Liver (tissue), 9 donors: Measurements from ENCODE around the gene BDH1. TPM values are rescaled to one million over a fixed set of nuclear protein-coding genes. Genes with fewer than 3 reads are reported as not detected.

Experiments
- DNase-seq: peaks from one replicate; pipeline ENCODE4 v3.0.0-alpha.2; 2017; ENCODE audit warnings: low spot score
- H3K27ac ChIP-seq, 2 donors: one replicate each; pipeline ENCODE4 v1.7.0; 2013; ENCODE audit warnings: inconsistent platforms in 2 of 2, low read length in 2 of 2, control low read depth in 1 of 2, low read depth in 1 of 2, mild to moderate bottlenecking in 1 of 2
- H3K27me3 ChIP-seq, 4 donors: one replicate each; pipeline versions ENCODE4 v1.6.1 to v1.7.0; 2013; ENCODE audit warnings: low read length in 3 of 4, inconsistent platforms in 1 of 4, mild to moderate bottlenecking in 1 of 4, moderate library complexity in 1 of 4; ENCODE audit not compliant: control insufficient read depth in 4 of 4, insufficient read depth in 4 of 4
- H3K36me3 ChIP-seq, 4 donors: one replicate each; pipeline versions ENCODE4 v1.6.1 to v1.7.0; 2013; ENCODE audit warnings: low read length in 3 of 4, mild to moderate bottlenecking in 3 of 4, low read depth in 1 of 4, moderate library complexity in 1 of 4; ENCODE audit not compliant: control insufficient read depth in 4 of 4, insufficient read depth in 3 of 4
- H3K4me1 ChIP-seq, 4 donors: one replicate each; pipeline versions ENCODE4 v1.6.1 to v1.7.0; 2013; ENCODE audit warnings: low read length in 3 of 4, mild to moderate bottlenecking in 3 of 4, moderate library complexity in 1 of 4; ENCODE audit not compliant: control insufficient read depth in 4 of 4, insufficient read depth in 4 of 4
- H3K4me3 ChIP-seq, 3 donors: one replicate each; pipeline versions ENCODE4 v1.6.1 to v1.7.0; 2013; ENCODE audit warnings: low read length in 3 of 3, control low read depth in 1 of 3, low read depth in 1 of 3, mild to moderate bottlenecking in 1 of 3
- H3K9ac ChIP-seq, 2 donors: one replicate each; pipeline ENCODE4 v1.7.0; 2013; ENCODE audit warnings: low read length in 2 of 2, mild to moderate bottlenecking in 2 of 2, moderate library complexity in 2 of 2, control low read depth in 1 of 2, low read depth in 1 of 2
- H3K9me3 ChIP-seq, 4 donors: one replicate each; pipeline versions ENCODE4 v1.6.1 to v1.7.0; 2013; ENCODE audit warnings: low read length in 3 of 4; ENCODE audit not compliant: control insufficient read depth in 4 of 4
- ATF3 ChIP-seq: IDR thresholded peaks from 2 replicates; pipeline ENCODE4 v1.6.1; 2016; ENCODE audit warnings: antibody characterized with exemption
- EGR1 ChIP-seq, 2 donors: IDR thresholded peaks; 2 replicates each; pipeline ENCODE4 v1.6.1; 2016 to 2018; ENCODE audit warnings: antibody characterized with exemption in 2 of 2, low read depth in 2 of 2
- FOXA1 ChIP-seq: IDR thresholded peaks from 2 replicates; pipeline ENCODE4 v1.6.1; 2016; ENCODE audit warnings: antibody characterized with exemption
- FOXA2 ChIP-seq: IDR thresholded peaks from 2 replicates; pipeline ENCODE4 v1.6.1; 2016; ENCODE audit warnings: antibody characterized with exemption
- GABPA ChIP-seq, 2 donors: IDR thresholded peaks in 1 of 2; conservative IDR thresholded peaks in 1 of 2; 2 replicates each; pipeline ENCODE4 v1.6.1; 2016; ENCODE audit warnings: antibody characterized with exemption in 2 of 2, mild to moderate bottlenecking in 1 of 2, moderate library complexity in 1 of 2
- HNF4A ChIP-seq, 2 donors: conservative IDR thresholded peaks; 2 replicates each; pipeline ENCODE4 v1.6.1; 2016; ENCODE audit warnings: antibody characterized with exemption in 2 of 2, mild to moderate bottlenecking in 2 of 2
- HNF4G ChIP-seq: IDR thresholded peaks from 2 replicates; pipeline ENCODE4 v1.6.1; 2016; ENCODE audit warnings: antibody characterized with exemption
- JUND ChIP-seq, 2 donors: IDR thresholded peaks; 2 replicates each; pipeline ENCODE4 v1.6.1; 2016; ENCODE audit warnings: antibody characterized with exemption in 2 of 2
- NR2F2 ChIP-seq: IDR thresholded peaks from 2 replicates; pipeline ENCODE4 v1.6.1; 2016; ENCODE audit warnings: antibody characterized with exemption
- RAD21 ChIP-seq, 2 donors: IDR thresholded peaks; 2 replicates each; pipeline ENCODE4 v1.6.1; 2016; ENCODE audit warnings: antibody characterized with exemption in 2 of 2, mild to moderate bottlenecking in 2 of 2
- REST ChIP-seq: IDR thresholded peaks from 2 replicates; pipeline ENCODE4 v1.6.1; 2016; ENCODE audit warnings: antibody characterized with exemption, mild to moderate bottlenecking
- RXRA ChIP-seq, 2 donors: IDR thresholded peaks; 2 replicates each; pipeline ENCODE4 v1.6.1; 2017 to 2018; ENCODE audit warnings: antibody characterized with exemption in 2 of 2, mild to moderate bottlenecking in 1 of 2
- SP1 ChIP-seq: IDR thresholded peaks from 2 replicates; pipeline ENCODE4 v1.6.1; 2018; ENCODE audit warnings: antibody characterized with exemption, mild to moderate bottlenecking
- TAF1 ChIP-seq: conservative IDR thresholded peaks from 2 replicates; pipeline ENCODE4 v1.6.1; 2016; ENCODE audit warnings: antibody characterized with exemption, mild to moderate bottlenecking
- YY1 ChIP-seq: IDR thresholded peaks from 2 replicates; pipeline ENCODE4 v1.6.1; 2016; ENCODE audit warnings: antibody characterized with exemption, mild to moderate bottlenecking
- WGBS: extraction: QIAGEN DNeasy Blood & Tissue Kit; methylation state at CpG from one replicate; pipeline ENCODE4 v1.1.7; 2013; 5-methylcytosine and 5-hydroxymethylcytosine counted together
- polyA plus RNA-seq, 2 donors: library from polyadenylated mRNA; stranded (reverse) in 1 of 2; unstranded in 1 of 2; fragments of 200-250 nt in 1 of 2; fragments of >200 nt in 1 of 2; fragmentation: Nextera tagmentation in 1 of 2; extraction: Ambion mirVana in 1 of 2; gene quantifications; one replicate each; pipeline versions ENCODE4 v1.2.1 to v1.2.3, GENCODE V29; 2013 to 2015
- total RNA-seq, 2 donors: library from RNA; depleted of rRNA; stranded (reverse); fragments of >200 nt; gene quantifications; one replicate each; pipeline ENCODE4 v1.2.3, GENCODE V29; 2014
- TF ChIP-seq, protein P1 (sequence below): IDR thresholded peaks from 2 replicates; pipeline ENCODE4 v1.6.1; 2016; ENCODE audit warnings: antibody characterized with exemption
- TF ChIP-seq, protein P2 (sequence below): IDR thresholded peaks from 2 replicates; pipeline ENCODE4 v1.6.1; 2016; ENCODE audit warnings: antibody characterized with exemption
- TF ChIP-seq, protein P3 (sequence below): fragments of 150-350 bp; IDR thresholded peaks from 2 replicates; pipeline ENCODE4 v1.5.1; 2017; ENCODE audit warnings: improper control_type of control experiment, low read depth, low read length; ENCODE audit not compliant: missing input control
- donor health status: healthy.
- donor health status: healthy.
- donor health status: healthy.
- donor health status: healthy.
- donor health status: healthy.

BDH1 gene
- total and polyA plus RNA-seq, 4 donors = 49.4 to 268 (median 177) TPM

DNA sequence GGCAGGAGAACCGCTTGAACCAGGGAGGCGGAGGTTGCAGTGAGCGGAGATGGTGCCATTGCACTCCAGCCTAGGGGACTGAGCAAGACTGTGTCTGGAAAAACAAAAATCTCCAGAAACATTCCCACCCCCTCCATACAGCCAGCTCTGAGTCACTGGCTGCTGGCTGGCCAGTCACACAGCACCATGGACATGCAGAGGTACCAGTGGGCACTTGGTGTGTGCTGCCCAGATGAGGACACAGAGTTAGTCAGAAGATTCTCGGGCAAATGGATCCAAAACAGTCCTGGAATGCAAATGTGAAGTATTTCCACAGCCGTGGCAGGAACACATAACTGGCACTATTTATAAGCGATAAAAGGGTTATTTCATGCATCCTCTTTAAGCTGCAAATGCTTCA is 44.6 kb downstream of the BDH1 start (continued):
- TF ChIP-seq NR2F2 = no peak
- TF ChIP-seq RAD21 (IDR thresholded peaks at IDR 0.05) = no peak

DNA sequence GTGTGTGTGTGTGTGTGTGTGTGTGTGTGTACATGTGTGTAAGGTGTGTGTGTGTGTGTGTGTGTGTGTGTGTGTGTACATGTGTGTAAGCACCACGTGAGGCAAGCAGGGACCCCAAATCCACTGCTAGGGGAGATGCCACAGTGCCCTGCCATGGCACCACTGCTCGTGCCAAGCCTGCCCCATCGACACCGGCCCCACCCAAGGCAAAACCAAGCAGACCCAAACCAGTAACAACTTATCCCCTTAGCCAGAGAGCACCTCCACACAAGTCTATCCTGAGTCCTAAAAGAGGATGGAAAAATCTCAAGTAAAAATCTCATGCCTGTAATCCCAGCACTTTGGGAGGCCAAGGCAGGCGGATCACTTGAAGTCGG is 45.1 kb downstream of the BDH1 start:
- Histone ChIP-seq H3K9me3 (no peaks in the 10 kb centered on the region), H3K27ac (no peak overlapping the region), H3K27me3 (no peaks in the 10 kb centered on the region), H3K4me3 (no peak overlapping the region), H3K36me3 (peaks cover 2 to 22% (median 16%) of the 10 kb centered on the region in 4 donors), H3K4me1 (peaks cover 0 to 12% (median 6%) of the 10 kb centered on the region in 4 donors), H3K9ac (no peak overlapping the region)
- no peak for DNase-seq
- WGBS = 78% methylated on average over 6 of the region's 6 CpGs
- TF ChIP-seq REST (no peak), JUND (IDR thresholded peaks at IDR 0.05) (no peak), EGR1 (IDR thresholded peaks at IDR 0.05; ENCODE audit: low read depth in 2 of 2) (no peak), TAF1 (no peak), GABPA (IDR thresholded peaks at IDR 0.05 in 1 of 2, conservative IDR thresholded peaks at IDR 0.05 in 1 of 2) (no peak), SP1 (no peak), FOXA2 (no peak), ATF3 (no peak), HNF4A (conservative IDR thresholded peaks at IDR 0.05) (no peak), NR2F2 (no peak), FOXA1 (no peak), YY1 (no peak), RAD21 (IDR thresholded peaks at IDR 0.05) (no peak), RXRA (IDR thresholded peaks at IDR 0.05) (no peak), HNF4G (no peak)
- TF ChIP-seq, protein P1, sequence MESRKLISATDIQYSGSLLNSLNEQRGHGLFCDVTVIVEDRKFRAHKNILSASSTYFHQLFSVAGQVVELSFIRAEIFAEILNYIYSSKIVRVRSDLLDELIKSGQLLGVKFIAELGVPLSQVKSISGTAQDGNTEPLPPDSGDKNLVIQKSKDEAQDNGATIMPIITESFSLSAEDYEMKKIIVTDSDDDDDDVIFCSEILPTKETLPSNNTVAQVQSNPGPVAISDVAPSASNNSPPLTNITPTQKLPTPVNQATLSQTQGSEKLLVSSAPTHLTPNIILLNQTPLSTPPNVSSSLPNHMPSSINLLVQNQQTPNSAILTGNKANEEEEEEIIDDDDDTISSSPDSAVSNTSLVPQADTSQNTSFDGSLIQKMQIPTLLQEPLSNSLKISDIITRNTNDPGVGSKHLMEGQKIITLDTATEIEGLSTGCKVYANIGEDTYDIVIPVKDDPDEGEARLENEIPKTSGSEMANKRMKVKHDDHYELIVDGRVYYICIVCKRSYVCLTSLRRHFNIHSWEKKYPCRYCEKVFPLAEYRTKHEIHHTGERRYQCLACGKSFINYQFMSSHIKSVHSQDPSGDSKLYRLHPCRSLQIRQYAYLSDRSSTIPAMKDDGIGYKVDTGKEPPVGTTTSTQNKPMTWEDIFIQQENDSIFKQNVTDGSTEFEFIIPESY = no peak
- TF ChIP-seq, protein P2, sequence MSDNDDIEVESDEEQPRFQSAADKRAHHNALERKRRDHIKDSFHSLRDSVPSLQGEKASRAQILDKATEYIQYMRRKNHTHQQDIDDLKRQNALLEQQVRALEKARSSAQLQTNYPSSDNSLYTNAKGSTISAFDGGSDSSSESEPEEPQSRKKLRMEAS = no peak
- TF ChIP-seq, protein P3, sequence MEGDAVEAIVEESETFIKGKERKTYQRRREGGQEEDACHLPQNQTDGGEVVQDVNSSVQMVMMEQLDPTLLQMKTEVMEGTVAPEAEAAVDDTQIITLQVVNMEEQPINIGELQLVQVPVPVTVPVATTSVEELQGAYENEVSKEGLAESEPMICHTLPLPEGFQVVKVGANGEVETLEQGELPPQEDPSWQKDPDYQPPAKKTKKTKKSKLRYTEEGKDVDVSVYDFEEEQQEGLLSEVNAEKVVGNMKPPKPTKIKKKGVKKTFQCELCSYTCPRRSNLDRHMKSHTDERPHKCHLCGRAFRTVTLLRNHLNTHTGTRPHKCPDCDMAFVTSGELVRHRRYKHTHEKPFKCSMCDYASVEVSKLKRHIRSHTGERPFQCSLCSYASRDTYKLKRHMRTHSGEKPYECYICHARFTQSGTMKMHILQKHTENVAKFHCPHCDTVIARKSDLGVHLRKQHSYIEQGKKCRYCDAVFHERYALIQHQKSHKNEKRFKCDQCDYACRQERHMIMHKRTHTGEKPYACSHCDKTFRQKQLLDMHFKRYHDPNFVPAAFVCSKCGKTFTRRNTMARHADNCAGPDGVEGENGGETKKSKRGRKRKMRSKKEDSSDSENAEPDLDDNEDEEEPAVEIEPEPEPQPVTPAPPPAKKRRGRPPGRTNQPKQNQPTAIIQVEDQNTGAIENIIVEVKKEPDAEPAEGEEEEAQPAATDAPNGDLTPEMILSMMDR = no peak
